AG08396 (cell line): ENCODE results near the gene GHRHR.

Experiments used
- DNase-seq: peaks from one replicate; pipeline ENCODE4 v3.0.0; 2012; ENCODE audit warnings: low spot score, mixed read lengths

Gene GHRHR

GRCh38 chr7:31004393-31004792 is 40.6 kb downstream of the GHRHR start:
- DNase-seq = no peak

- no peak for DNase-seq
Observed at GRCh38 chr7:31006857-31007256, 43.1 kb downstream of the GHRHR start.

GRCh38 chr7:31007634-31008033 is 43.9 kb downstream of the GHRHR start:
- DNase-seq = no peak

GRCh38 chr7:31014826-31015225 is 51.1 kb downstream of the GHRHR start:
- no peak for DNase-seq

GRCh38 chr7:31017032-31017675 is 53.4 kb downstream of the GHRHR start:
- DNase-seq = no peak

GRCh38 chr7:31017721-31018120 is 54.0 kb downstream of the GHRHR start:
- no peak for DNase-seq

- DNase-seq = no peak
Observed at GRCh38 chr7:31019509-31019908, 55.8 kb downstream of the GHRHR start.

- no peak for DNase-seq
Observed at GRCh38 chr7:31020161-31020560, 56.4 kb downstream of the GHRHR start.

- DNase-seq = no peak
Observed at GRCh38 chr7:31020652-31021051, 56.9 kb downstream of the GHRHR start.

GRCh38 chr7:31022117-31022516 is 58.4 kb downstream of the GHRHR start:
- DNase-seq = no peak

- DNase-seq = no peak
Observed at GRCh38 chr7:31022726-31023125, 59.0 kb downstream of the GHRHR start.

GRCh38 chr7:31023877-31024276 is 60.1 kb downstream of the GHRHR start:
- DNase-seq = no peak

GRCh38 chr7:31027161-31027965 is 63.6 kb downstream of the GHRHR start:
- no peak for DNase-seq

GRCh38 chr7:31028006-31028405 is 64.3 kb downstream of the GHRHR start:
- DNase-seq = no peak

GRCh38 chr7:31028417-31028992 is 64.8 kb downstream of the GHRHR start:
- no peak for DNase-seq
